A673 (cell line): ENCODE data around the gene ARPC2. TPM values are rescaled to one million over a fixed set of nuclear protein-coding genes. Genes with fewer than 3 reads are reported as not detected.

Source experiments
- BruUV-seq: library from RNA; stranded (reverse); fragments of 400-500 nt; replicated peaks from 2 replicates; lab custom pipeline; 2021; lab: Mats Ljungman, UMichigan
- CTCF ChIA-PET: fragments of 300-600 bp; sonication (Branson Sonifier 250); formaldehyde crosslinking; loops from one replicate; lab custom pipeline; 2022; ENCODE audit warnings: antibody characterized with exemption; lab: Charles Lee
- POLR2A ChIA-PET: fragments of 300-600 bp; sonication (Branson Sonifier 250); formaldehyde crosslinking; loops from one replicate; lab custom pipeline; 2022; ENCODE audit warnings: antibody characterized with exemption; ENCODE audit not compliant: low non-redundant PET; lab: Charles Lee
- DNase-seq: peaks from one replicate; pipeline ENCODE4 v3.0.0-alpha.2; 2015; ENCODE audit warnings: low spot score
- H3K27ac ChIP-seq: fragments of 200-600 bp; sonication (generic); 2 replicates; pipeline ENCODE4 v1.5.1; 2016; ENCODE audit warnings: mixed run types, low read depth, mild to moderate bottlenecking, mixed read lengths, antibody characterized with exemption, low read length; ENCODE audit not compliant: poor library complexity, severe bottlenecking
- H3K27me3 ChIP-seq: fragments of 200-600 bp; sonication (generic); replicated peaks from 2 replicates; pipeline ENCODE4 v1.6.1; 2017; ENCODE audit warnings: mixed run types, low read depth, mild to moderate bottlenecking, mixed read lengths, antibody characterized with exemption, low read length; ENCODE audit not compliant: insufficient read depth, poor library complexity
- H3K36me3 ChIP-seq: fragments of 200-600 bp; sonication (generic); 2 replicates; pipeline ENCODE4 v1.6.1; 2016; ENCODE audit warnings: mixed run types, mild to moderate bottlenecking, mixed read lengths, antibody characterized with exemption, low read length; ENCODE audit not compliant: insufficient read depth, poor library complexity, severe bottlenecking
- H3K4me1 ChIP-seq: fragments of 200-600 bp; sonication (generic); 2 replicates; pipeline ENCODE4 v1.6.1; 2017; ENCODE audit warnings: mixed run types, mild to moderate bottlenecking, mixed read lengths, antibody characterized with exemption, low read length; ENCODE audit not compliant: insufficient read depth, poor library complexity, severe bottlenecking
- H3K4me3 ChIP-seq: fragments of 200-600 bp; sonication (generic); 2 replicates; pipeline ENCODE4 v1.5.1; 2016; ENCODE audit warnings: low read depth, mixed run types, mild to moderate bottlenecking, mixed read lengths, low read length; ENCODE audit not compliant: poor library complexity, severe bottlenecking
- H3K9me3 ChIP-seq: fragments of 200-600 bp; sonication (generic); 2 replicates; pipeline ENCODE4 v1.6.1; 2016; ENCODE audit warnings: mixed run types, low read depth, mild to moderate bottlenecking, mixed read lengths, antibody characterized with exemption, low read length; ENCODE audit not compliant: poor library complexity, severe bottlenecking
- EZH2 ChIP-seq: fragments of 200-600 bp; sonication (generic); IDR thresholded peaks from 2 replicates; pipeline ENCODE4 v1.6.1; 2017; ENCODE audit warnings: borderline replicate concordance, low read depth, mild to moderate bottlenecking, mixed read lengths, antibody characterized with exemption, low read length; ENCODE audit not compliant: poor library complexity, severe bottlenecking
- intact Hi-C: fragments of 100-400 bp; cut with micrococcal nuclease; formaldehyde crosslinking; loops from one replicate; pipeline ENCODE4 v1.10.0; 2022; ENCODE audit not compliant: unreplicated experiment
- total RNA-seq: library from RNA; stranded (reverse); gene quantifications from 2 replicates; pipeline ENCODE4 v1.2.3, GENCODE V29; 2021
- TF ChIP-seq, protein P1 (sequence below): fragments of 300-800, 200-600 bp; sonication (generic); conservative IDR thresholded peaks from 2 replicates; pipeline ENCODE4 v1.5.1; 2017; ENCODE audit warnings: low read depth, mild to moderate bottlenecking, antibody characterized with exemption, low read length, moderate library complexity, mixed read lengths

ARPC2 gene
- total RNA-seq, 1 experiment from 2014 or later, result 291 TPM

DNA sequence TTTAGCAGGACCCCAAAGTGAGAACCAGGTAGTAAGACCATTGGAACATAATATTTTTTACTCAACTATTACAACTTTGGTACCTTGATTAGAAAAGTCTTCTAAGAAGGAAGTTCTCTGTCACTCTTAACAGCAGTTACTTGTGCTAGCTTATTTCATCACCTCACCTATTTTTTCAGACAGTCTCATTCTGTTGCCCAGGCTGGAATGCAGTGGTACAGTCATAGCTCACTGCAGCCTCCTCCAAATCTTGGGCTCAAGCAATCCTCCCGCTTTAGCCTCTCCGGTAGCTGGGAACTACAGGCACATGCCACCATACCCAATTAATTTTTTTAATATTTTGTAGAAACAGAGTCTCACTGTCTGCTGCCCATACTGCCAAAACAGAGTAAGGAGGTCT, 18.0 kb downstream of the ARPC2 start:
- BruUV-seq, result no TSS peak
- Histone ChIP-seq H3K36me3 (peaks cover 85% of the 10 kb centered on the region), H3K4me1 (peaks cover 8% of the 10 kb centered on the region)

DNA sequence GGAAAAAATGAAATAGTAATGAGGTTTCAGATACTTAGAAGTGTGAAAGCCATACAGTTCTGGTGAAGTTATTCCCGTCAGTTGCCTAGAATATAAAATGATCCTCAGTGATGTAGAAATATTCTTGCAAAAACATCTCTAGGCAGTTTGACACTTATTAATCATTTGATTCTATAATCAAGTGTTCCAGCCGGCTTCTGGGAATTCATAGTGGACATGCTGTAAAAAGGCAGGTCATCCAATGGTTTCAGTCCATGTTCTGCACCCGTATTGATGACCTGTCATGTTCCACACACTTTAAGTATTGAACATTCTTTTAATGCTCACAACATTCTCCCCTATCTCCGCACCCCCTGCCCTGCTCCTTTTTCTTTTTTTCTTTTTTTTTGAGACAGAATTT, 19.8 kb downstream of the ARPC2 start:
- POLR2A ChIA-PET, result no interaction called here
- intact Hi-C loops, result no loop called here
- H3K4me1 ChIP-seq, result no peaks in the 10 kb centered on the region
- CTCF ChIA-PET, result no interaction called here
- H3K9me3 ChIP-seq, result no peaks in the 10 kb centered on the region
- DNase-seq, result no peak
- H3K27ac ChIP-seq, result no peak overlapping the region
- no peaks in the 10 kb centered on the region for H3K27me3 ChIP-seq
- H3K36me3 ChIP-seq, result peaks cover 82% of the 10 kb centered on the region
- TF ChIP-seq, protein P1, sequence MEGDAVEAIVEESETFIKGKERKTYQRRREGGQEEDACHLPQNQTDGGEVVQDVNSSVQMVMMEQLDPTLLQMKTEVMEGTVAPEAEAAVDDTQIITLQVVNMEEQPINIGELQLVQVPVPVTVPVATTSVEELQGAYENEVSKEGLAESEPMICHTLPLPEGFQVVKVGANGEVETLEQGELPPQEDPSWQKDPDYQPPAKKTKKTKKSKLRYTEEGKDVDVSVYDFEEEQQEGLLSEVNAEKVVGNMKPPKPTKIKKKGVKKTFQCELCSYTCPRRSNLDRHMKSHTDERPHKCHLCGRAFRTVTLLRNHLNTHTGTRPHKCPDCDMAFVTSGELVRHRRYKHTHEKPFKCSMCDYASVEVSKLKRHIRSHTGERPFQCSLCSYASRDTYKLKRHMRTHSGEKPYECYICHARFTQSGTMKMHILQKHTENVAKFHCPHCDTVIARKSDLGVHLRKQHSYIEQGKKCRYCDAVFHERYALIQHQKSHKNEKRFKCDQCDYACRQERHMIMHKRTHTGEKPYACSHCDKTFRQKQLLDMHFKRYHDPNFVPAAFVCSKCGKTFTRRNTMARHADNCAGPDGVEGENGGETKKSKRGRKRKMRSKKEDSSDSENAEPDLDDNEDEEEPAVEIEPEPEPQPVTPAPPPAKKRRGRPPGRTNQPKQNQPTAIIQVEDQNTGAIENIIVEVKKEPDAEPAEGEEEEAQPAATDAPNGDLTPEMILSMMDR, result no peak
- no peak for TF ChIP-seq EZH2
- no TSS peak for BruUV-seq
- H3K4me3 ChIP-seq, result no peak overlapping the region

More for the DNA sequence above, 18.0 kb downstream of the ARPC2 start:
- H3K27ac ChIP-seq, result no peak overlapping the region
- TF ChIP-seq, protein P1, result no peak
- no peak for TF ChIP-seq EZH2
- ChIA-PET CTCF (no interaction called here), POLR2A (no interaction called here)
- no peaks in the 10 kb centered on the region for H3K9me3 ChIP-seq
- no peak overlapping the region for H3K4me3 ChIP-seq
- intact Hi-C loops, result no loop called here
- DNase-seq, result no peak
- no peaks in the 10 kb centered on the region for H3K27me3 ChIP-seq

DNA sequence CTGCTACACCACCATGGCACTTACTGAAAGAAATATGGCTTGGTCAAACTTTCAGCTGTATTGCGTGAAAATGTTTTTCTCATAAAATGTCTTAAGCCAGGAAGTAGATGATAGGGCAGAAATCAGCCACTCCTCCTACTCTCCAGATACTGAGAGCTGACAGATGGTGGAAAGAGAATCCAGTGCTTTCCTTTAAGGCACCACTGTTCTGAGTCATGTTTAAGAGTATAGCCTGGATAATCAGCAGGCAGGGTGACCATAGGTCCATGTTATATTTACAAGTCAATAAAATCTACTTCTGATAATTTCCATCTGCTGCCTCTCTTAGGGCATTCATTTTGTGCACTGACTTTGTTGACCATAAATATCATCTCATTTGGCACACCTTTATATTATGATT, 21.9 kb downstream of the ARPC2 start:
- H3K4me1 ChIP-seq, result no peaks in the 10 kb centered on the region
- H3K27me3 ChIP-seq, result no peaks in the 10 kb centered on the region
- DNase-seq, result no peak
- intact Hi-C loops, result no loop called here
- TF ChIP-seq, protein P1, result no peak
- TF ChIP-seq EZH2, result no peak
- POLR2A ChIA-PET, result no interaction called here
- H3K9me3 ChIP-seq, result no peaks in the 10 kb centered on the region
- peaks cover 78% of the 10 kb centered on the region for H3K36me3 ChIP-seq
- H3K4me3 ChIP-seq, result no peak overlapping the region
- CTCF ChIA-PET, result no interaction called here
- BruUV-seq, result no TSS peak
- no peak overlapping the region for H3K27ac ChIP-seq
